Mammary epithelial cell (primary cell): ENCODE data around the gene GJB4.

Experiments
- EZH2 ChIP-seq: IDR thresholded peaks from 2 replicates; pipeline ENCODE4 v1.6.1; 2012; ENCODE audit warnings: low read length, inconsistent platforms, borderline replicate concordance
- TF ChIP-seq, protein P1 (sequence below), 2 donors: IDR thresholded peaks in 1 of 2; conservative IDR thresholded peaks in 1 of 2; 2 replicates each; pipeline ENCODE4 v1.5.1; 2011 to 2012; ENCODE audit warnings: inconsistent platforms in 2 of 2, low read length in 2 of 2, mild to moderate bottlenecking in 2 of 2, control low read depth in 1 of 2, low read depth in 1 of 2; ENCODE audit not compliant: insufficient read depth in 1 of 2; ENCODE audit errors: extremely low read depth in 1 of 2

DNA sequence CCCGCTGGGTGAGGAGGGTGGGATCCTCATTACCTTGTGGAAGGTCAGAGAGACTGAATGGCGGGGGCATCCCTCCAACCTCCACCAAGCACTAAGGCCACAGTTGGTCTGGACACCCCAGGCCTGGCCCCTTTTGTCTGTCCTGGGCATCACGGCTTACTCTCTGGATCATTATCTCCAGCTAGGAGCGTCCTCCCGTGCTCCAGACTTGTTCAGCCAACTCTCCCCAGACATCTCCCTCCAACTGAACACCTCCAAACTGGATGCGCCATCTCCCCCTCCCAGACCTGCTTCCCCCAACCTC is 11.9 kb upstream of the GJB4 start:
- no peak for TF ChIP-seq EZH2
- TF ChIP-seq, protein P1, sequence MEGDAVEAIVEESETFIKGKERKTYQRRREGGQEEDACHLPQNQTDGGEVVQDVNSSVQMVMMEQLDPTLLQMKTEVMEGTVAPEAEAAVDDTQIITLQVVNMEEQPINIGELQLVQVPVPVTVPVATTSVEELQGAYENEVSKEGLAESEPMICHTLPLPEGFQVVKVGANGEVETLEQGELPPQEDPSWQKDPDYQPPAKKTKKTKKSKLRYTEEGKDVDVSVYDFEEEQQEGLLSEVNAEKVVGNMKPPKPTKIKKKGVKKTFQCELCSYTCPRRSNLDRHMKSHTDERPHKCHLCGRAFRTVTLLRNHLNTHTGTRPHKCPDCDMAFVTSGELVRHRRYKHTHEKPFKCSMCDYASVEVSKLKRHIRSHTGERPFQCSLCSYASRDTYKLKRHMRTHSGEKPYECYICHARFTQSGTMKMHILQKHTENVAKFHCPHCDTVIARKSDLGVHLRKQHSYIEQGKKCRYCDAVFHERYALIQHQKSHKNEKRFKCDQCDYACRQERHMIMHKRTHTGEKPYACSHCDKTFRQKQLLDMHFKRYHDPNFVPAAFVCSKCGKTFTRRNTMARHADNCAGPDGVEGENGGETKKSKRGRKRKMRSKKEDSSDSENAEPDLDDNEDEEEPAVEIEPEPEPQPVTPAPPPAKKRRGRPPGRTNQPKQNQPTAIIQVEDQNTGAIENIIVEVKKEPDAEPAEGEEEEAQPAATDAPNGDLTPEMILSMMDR (conservative IDR thresholded peaks at IDR 0.05 in 1 of 2, IDR thresholded peaks at IDR 0.05 in 1 of 2; ENCODE audit: extremely low read depth in 1 of 2, insufficient read depth in 1 of 2, low read depth in 1 of 2, low read length in 2 of 2) = no peak
